GOT3 (cell line): ENCODE measurements around the gene KDM4B.

Experiments used
- DNase-seq: peaks from one replicate; lab custom pipeline; 2025; ENCODE audit warnings: mixed read lengths; lab: John Stamatoyannopoulos, UW

Gene KDM4B

DNA sequence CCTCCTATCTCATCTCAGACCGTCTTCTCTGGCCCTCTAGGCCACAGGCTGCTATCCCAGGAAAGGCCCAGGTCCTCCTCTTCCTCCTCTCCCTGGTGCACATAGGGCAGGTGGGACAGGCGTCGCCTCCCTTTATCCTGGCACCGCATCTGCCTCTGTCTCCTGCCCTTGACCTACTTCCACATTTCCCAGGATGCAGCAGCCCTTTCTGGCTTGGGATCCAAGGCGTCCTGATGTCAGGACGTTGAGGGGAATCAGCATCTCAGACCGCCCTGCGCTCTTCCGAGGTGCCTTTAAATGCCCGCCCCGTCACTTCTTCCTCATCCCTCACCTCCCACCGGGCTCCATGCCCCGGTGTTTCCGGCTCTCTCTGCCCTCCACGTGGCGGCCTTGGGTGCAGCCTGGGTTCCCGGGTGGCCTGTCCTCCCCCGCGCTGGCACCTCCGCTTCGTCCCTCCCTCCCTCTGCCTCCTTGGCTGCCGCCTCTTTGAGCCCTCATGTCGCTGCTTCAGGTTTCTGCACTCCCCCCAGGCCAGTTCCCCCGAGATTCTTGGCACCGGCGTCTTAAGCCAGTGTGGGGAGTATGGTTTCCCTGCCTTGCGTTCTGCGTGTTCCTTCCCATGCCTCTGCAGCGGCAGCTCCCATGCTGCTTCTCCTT, 66.3 kb downstream of the KDM4B start:
- DNase-seq: no peak

GRCh38 chr19:5035793-5036697, 67.1 kb downstream of the KDM4B start:
- no peak for DNase-seq

DNA sequence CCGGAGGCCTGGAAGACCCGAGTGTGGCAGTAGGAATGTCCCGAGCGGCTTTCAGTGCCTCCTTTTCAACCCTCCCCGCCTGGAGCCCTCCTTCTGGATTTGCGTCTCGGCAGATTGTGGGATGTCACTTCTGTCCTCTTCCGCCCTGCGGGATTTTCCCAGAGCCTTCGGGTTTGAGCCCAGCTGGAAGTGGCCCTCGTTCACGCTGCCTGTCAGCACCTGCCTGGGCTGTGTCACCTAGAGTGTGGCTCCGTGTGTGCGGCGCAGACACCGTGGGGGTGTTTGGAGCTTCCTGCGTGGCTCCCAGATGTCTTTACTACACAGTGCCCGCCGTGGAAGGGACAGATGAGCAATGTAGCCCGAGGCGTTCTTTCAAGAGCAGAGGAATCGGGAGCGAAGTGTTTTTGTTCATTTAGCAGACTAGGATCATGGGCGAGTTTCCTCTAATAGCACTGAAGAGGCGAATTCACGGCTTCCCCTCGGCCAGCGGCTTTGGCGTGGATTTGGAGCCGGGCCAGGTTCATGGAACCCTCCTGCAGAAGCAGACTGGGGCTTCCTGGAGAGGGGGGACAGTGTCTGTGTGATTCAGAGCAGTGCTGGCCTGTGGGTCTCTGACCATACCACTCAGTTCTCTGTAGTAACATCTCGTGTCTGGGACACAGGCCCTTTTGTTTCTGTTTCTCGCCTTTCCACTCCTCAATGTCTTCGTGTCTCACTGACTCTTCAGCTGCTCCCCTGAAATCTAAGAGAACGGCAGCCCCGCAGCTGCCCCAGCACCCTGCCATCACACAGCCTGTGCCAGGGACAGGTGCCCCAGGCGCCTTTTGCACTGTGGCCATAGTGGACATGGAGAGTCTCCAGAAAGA, 68.0 kb downstream of the KDM4B start:
- DNase-seq: no peak

DNA sequence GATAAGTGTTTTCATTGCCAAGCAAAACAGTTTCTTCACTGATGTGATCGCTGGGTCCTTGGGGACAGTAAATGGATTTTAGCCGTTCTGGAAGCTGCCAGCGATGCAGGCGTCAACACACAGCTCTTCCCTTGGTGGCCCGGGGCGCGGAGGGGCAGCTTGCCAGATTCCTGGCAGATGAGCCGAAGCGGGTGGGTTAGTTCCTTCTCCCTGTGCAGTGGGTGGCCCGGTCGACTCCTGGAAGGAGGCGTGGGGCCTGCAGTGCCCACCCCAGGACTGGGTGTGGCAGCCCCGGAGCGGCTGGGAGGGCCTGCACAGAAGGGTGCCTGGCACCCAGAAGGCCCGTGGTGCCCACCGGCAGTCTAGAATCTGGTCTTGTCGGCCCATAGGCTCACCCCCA, 69.0 kb downstream of the KDM4B start:
- no peak for DNase-seq

DNA sequence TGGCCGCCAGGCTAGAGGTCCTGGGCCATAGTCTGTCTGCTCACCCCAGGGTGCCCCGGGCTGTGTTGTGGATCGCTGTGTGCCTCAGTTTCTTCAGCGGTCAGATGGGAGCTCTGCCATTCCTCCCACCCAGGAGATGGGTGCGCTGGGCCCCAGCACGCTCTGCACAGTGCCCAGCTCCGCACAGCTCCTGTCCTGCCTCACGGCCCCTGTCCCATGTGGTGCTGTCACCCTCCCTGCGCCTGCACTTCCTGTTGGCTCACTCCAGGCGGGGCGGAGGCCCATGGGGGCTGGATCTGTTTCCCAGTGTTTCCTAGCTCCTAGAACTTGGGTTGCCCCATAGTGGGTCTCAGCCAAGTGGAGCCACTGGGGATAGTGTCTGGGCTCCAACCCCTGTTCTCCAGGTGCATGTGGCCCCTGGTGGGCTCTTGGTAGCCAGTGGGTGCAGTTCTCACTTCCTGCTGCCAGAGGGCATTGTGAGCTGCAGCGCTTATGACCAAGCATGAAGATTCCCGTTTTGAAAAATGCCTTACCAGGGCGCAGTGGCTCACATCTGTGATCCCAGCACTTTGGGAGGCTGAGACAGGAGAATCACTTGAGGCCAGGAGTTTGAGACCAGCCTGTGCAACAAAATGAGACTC, 69.8 kb downstream of the KDM4B start:
- DNase-seq: no peak

- DNase-seq: no peak
These were observed 71.0 kb downstream of the KDM4B start for GRCh38 chr19:5039642-5040543.

- no peak for DNase-seq
These were observed 71.7 kb downstream of the KDM4B start for GRCh38 chr19:5040544-5041167.

DNA sequence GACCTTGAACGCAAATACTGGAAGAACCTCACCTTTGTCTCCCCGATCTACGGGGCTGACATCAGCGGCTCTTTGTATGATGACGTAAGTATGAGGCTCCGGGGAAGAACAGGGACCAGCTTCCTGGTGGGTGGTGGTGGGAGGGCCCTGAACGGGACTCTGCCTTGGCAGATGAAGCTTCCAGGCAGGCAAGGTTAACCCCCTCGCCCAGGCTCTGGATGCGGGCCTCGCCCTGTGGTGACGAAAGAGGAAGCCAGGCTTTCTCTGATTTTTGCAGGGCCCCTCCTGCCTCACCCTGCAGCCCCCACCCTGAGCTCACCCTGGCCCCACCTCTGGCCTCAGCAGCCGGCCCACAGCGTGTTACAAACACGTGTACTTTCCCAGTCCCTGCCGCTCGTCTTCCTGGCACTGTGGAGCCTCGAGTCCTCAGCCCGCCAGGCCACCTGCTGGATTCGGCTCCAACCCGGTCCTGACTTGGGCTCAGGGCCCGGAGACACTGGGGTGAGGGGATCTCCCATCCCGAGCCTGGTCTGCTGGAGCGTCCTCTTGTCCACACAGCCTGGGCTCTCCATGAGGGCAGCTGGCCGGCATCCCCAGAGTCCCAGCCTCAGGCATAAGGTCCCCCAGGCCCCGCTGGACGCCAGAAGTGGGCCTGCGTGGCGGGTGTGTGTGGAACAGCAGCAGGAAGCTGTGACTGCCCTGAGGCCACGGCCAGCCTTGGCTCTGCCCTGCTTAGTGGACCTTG, 72.4 kb downstream of the KDM4B start:
- DNase-seq: no peak

- DNase-seq: no peak
These were observed 72.9 kb downstream of the KDM4B start for GRCh38 chr19:5041913-5042187.

- DNase-seq: no peak
These were observed 73.6 kb downstream of the KDM4B start for GRCh38 chr19:5042556-5042955.

DNA sequence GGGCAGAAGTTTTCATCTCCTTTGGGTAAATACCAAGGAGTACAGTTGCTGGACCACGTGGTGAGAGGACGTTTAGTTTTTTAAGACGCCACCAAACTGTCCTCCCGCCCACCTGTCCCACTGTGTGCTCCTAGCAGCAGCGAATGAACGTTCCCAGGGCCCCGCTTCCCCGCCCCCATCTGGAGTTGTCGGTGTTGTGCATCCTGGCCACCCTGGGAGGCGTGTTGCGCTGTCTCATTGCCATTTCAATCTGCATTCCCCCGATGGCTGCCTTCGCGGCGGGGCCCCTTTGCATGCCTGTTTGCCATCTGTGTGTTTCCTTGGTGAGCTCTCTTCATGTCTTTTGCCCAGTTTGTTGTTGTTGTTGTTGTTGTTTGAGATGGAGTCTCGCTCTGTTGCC, 76.1 kb downstream of the KDM4B start:
- DNase-seq: no peak

GRCh38 chr19:5045956-5046338, 77.0 kb downstream of the KDM4B start:
- DNase-seq: no peak

GRCh38 chr19:5046339-5047039, 77.6 kb downstream of the KDM4B start:
- no peak for DNase-seq

DNA sequence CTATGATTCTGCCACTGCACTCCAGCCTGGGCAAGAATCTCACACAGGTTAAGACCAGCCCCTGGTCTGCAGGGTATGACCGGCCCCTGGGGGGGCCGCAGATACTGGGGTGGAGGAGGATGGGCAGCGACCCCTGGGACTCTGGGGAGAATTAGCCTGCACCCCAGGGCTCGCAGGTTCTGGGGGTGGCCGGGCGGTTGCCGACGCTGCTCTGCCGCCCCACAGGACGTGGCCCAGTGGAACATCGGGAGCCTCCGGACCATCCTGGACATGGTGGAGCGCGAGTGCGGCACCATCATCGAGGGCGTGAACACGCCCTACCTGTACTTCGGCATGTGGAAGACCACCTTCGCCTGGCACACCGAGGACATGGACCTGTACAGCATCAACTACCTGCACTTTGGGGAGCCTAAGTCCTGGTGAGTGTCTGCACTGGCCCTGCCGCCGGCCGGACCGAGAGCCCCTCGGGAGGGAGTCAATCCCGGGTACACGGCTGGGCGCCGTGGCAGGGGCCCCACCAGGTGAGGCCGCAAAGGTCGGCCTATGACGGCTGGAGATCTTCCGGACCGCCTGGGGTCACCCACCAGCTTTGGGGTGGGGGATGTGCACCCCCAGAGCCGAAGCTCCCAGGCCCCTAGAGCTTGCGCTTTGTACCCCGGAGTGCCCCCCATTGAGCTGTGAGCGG, 78.5 kb downstream of the KDM4B start:
- no peak for DNase-seq

DNA sequence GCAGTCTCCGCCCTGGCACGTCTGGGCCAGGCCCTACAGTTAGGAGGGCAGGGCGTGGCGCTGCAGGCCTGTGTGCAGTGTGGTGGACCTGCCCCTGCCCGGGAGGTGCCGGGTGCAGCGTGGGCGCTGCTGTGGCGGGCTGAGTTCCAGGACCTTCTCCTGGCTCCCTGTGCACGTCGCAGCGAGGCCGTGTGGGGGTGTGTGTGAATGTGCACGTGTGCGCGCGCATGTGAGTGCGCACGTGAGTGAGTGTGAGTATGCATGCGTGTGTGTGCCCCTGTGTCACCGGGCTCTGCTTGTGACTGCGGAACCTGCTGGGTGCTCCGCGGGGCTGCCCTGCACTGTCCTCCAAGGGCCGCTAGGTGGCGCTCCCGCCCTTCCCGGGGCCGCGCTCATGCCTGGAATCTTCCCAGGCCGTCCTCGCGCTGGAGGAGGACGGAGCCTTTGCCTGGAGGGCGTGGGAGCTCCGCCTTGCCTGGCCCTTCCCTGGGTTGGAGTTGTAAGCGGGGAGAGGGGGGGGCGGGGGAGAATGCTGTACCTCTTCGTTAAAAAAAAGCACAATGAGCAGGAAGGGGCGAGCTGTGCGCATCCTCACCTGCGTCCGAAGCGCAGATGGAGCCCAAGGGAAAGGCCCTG, 79.3 kb downstream of the KDM4B start:
- DNase-seq: peak; percentile 33

DNA sequence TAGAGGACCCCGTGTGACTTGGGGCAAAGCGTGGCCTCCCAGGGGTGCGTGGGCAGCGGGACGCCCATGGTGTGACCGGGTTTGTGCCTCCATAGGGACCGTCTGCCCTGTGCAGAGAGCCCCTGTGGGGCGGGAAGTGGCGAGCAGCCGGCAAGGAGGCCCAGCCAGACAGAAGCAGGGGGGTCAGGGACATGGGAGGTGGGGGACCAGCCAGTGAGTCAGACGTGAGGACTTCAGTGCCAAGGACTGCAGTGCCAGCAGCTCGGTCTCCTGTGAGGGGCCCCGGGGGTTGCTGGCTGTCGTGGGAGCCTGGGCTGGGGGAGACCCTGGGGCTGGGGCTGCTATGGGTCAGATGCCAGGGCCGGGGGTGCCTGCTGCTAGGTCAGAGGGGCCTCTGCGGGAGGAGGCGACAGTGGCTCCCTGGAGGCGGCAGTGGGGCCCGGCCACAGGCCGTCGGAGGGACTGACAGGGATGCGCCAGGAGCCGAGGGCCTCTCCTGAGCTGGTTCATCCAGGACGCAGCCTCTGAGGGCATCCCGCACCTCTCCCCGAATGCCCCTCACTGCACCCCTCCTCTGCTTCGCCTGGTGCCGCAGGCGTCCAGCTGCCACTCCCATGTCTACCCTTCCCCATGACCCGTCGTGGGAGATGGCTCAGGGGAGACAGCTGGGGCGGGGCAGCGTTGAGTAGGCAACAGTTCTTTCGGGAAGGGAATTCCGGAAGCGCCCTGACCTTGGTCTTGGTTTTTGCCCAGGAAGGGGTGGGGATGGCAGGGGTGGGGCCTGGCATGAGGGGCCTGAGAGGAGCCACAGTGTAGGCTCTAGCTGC, 80.0 kb downstream of the KDM4B start:
- DNase-seq: no peak

- DNase-seq: no peak
These were observed 80.6 kb downstream of the KDM4B start for GRCh38 chr19:5049561-5049960.
